Ishikawa (cell line): ENCODE results near the gene DMPK.

Experiments used
- CREB1 ChIP-seq: IDR thresholded peaks from 2 replicates; pipeline ENCODE4 v1.6.1; 2012; ENCODE audit warnings: low read depth
- NFIC ChIP-seq: IDR thresholded peaks from 2 replicates; pipeline ENCODE4 v1.6.1; 2012
- YY1 ChIP-seq: IDR thresholded peaks from 2 replicates; pipeline ENCODE4 v1.6.1; 2012; ENCODE audit warnings: low read depth
- TF ChIP-seq, protein P1 (sequence below): IDR thresholded peaks from 2 replicates; pipeline ENCODE4 v1.6.1; 2012

DNA sequence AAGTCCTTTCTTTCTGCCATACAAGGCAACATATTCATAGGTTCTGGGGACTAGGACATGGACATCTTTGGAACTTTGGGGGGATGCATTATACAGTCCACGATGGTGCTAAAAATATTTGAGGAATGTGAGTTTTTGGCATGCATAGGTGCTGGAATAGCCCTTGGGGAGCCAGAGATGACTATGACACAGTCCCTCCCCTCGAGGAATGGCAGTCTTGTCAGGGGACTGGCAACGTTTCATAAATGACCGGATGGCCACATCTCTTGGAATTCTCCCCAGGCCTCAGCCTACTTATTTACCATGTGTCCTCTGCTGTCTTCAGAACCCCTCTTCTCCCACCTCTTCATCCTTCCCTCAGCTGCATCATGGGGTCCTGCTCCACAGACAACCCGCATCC is 35.4 kb downstream of the DMPK start:
- TF ChIP-seq CREB1 (no peak), NFIC (no peak), YY1 (no peak)
- TF ChIP-seq, protein P1, sequence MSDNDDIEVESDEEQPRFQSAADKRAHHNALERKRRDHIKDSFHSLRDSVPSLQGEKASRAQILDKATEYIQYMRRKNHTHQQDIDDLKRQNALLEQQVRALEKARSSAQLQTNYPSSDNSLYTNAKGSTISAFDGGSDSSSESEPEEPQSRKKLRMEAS = no peak
